ENCODE results near the gene FAM219A.

FAM219A gene

GRCh38 chr9:34446951-34447350 is 11.4 kb downstream of the FAM219A start:
- TF ChIP-seq EZH2phosphoT487 (conservative IDR thresholded peaks at IDR 0.05; ENCODE audit: low read length) = no peak
- no peak for TF ChIP-seq CTCF (IDR thresholded peaks at IDR 0.05; ENCODE audit: insufficient read depth, low read length, poor library complexity, severe bottlenecking)
- H4K20me1 ChIP-seq (ENCODE audit: low read depth, low read length) = no peaks in the 10 kb centered on the region
- H3K9ac ChIP-seq (ENCODE audit: low read length) = no peak overlapping the region
- H3K4me2 ChIP-seq (ENCODE audit: low read depth, low read length, poor library complexity, severe bottlenecking) = no peak overlapping the region
- no peak overlapping the region for H3K27ac ChIP-seq (ENCODE audit: low read depth, low read length)
- no peaks in the 10 kb centered on the region for H3F3A ChIP-seq (ENCODE audit: insufficient read depth)
- H3K27me3 ChIP-seq (ENCODE audit: low read length) = no peaks in the 10 kb centered on the region
- H3K36me3 ChIP-seq (ENCODE audit: low read length) = no peaks in the 10 kb centered on the region
- H3K9me2 ChIP-seq (replicated peaks; ENCODE audit: insufficient read depth, low read length) = no peaks in the 10 kb centered on the region
- H3K79me2 ChIP-seq (ENCODE audit: insufficient read depth, low read length) = no peaks in the 10 kb centered on the region
- no peak overlapping the region for H2AFZ ChIP-seq (ENCODE audit: low read depth, low read length, severe bottlenecking)
- H3K4me3 ChIP-seq (ENCODE audit: insufficient read depth, low read length, poor library complexity, severe bottlenecking) = no peak overlapping the region
- no peaks in the 10 kb centered on the region for H3K9me3 ChIP-seq (ENCODE audit: insufficient read depth, low read length)

GRCh38 chr9:34446468-34446891 is 11.9 kb downstream of the FAM219A start:
- H3K27me3 ChIP-seq (ENCODE audit: low read length) = no peaks in the 10 kb centered on the region
- H3K4me2 ChIP-seq (ENCODE audit: low read depth, low read length, poor library complexity, severe bottlenecking) = no peak overlapping the region
- H3K9me3 ChIP-seq (ENCODE audit: insufficient read depth, low read length) = no peaks in the 10 kb centered on the region
- no peaks in the 10 kb centered on the region for H3K9me2 ChIP-seq (replicated peaks; ENCODE audit: insufficient read depth, low read length)
- no peak overlapping the region for H3K27ac ChIP-seq (ENCODE audit: low read depth, low read length)
- H3K79me2 ChIP-seq (ENCODE audit: insufficient read depth, low read length) = no peaks in the 10 kb centered on the region
- H3K4me3 ChIP-seq (ENCODE audit: insufficient read depth, low read length, poor library complexity, severe bottlenecking) = no peak overlapping the region
- H4K20me1 ChIP-seq (ENCODE audit: low read depth, low read length) = no peaks in the 10 kb centered on the region
- no peak overlapping the region for H2AFZ ChIP-seq (ENCODE audit: low read depth, low read length, severe bottlenecking)
- no peaks in the 10 kb centered on the region for H3F3A ChIP-seq (ENCODE audit: insufficient read depth)
- no peaks in the 10 kb centered on the region for H3K36me3 ChIP-seq (ENCODE audit: low read length)
- H3K9ac ChIP-seq (ENCODE audit: low read length) = no peak overlapping the region
- TF ChIP-seq EZH2phosphoT487 (conservative IDR thresholded peaks at IDR 0.05; ENCODE audit: low read length) (no peak), CTCF (IDR thresholded peaks at IDR 0.05; ENCODE audit: insufficient read depth, low read length, poor library complexity, severe bottlenecking) (no peak)

GRCh38 chr9:34443976-34444375 is 14.4 kb downstream of the FAM219A start:
- Histone ChIP-seq H3K79me2 (ENCODE audit: insufficient read depth, low read length) (no peaks in the 10 kb centered on the region), H3K27ac (ENCODE audit: low read depth, low read length) (no peak overlapping the region), H3K4me3 (ENCODE audit: insufficient read depth, low read length, poor library complexity, severe bottlenecking) (no peak overlapping the region), H3K9me3 (ENCODE audit: insufficient read depth, low read length) (no peaks in the 10 kb centered on the region), H3F3A (ENCODE audit: insufficient read depth) (no peaks in the 10 kb centered on the region), H3K36me3 (ENCODE audit: low read length) (no peaks in the 10 kb centered on the region), H3K27me3 (ENCODE audit: low read length) (no peaks in the 10 kb centered on the region), H2AFZ (ENCODE audit: low read depth, low read length, severe bottlenecking) (no peak overlapping the region), H3K9ac (ENCODE audit: low read length) (no peak overlapping the region), H3K9me2 (replicated peaks; ENCODE audit: insufficient read depth, low read length) (no peaks in the 10 kb centered on the region), H4K20me1 (ENCODE audit: low read depth, low read length) (no peaks in the 10 kb centered on the region), H3K4me2 (ENCODE audit: low read depth, low read length, poor library complexity, severe bottlenecking) (no peak overlapping the region)
- TF ChIP-seq EZH2phosphoT487 (conservative IDR thresholded peaks at IDR 0.05; ENCODE audit: low read length) (no peak), CTCF (IDR thresholded peaks at IDR 0.05; ENCODE audit: insufficient read depth, low read length, poor library complexity, severe bottlenecking) (no peak)

Data from SU-DHL-6 (cell line).